ENCODE measurements around the gene HYLS1. TPM values are rescaled to one million over a fixed set of nuclear protein-coding genes. Genes with fewer than 3 reads are reported as not detected.

HYLS1 gene
- total RNA-seq, 1 experiment from 2014 or later, result 16.7 TPM

GRCh38 chr11:125946712-125947418 is 59.4 kb downstream of the HYLS1 start:
- H4K20me1 ChIP-seq (ENCODE audit: insufficient read depth), result no peaks in the 10 kb centered on the region
- H3F3A ChIP-seq (ENCODE audit: insufficient read depth, low read depth), result no peaks in the 10 kb centered on the region
- no peak overlapping the region for H3K4me3 ChIP-seq
- no peaks in the 10 kb centered on the region for H3K9me3 ChIP-seq (ENCODE audit: insufficient read depth, low read depth)
- H3K4me1 ChIP-seq (replicated peaks; ENCODE audit: insufficient read depth), result no peaks in the 10 kb centered on the region
- H3K9me2 ChIP-seq (ENCODE audit: insufficient read depth), result no peaks in the 10 kb centered on the region
- H3K4me2 ChIP-seq, result no peak overlapping the region
- ChIA-PET POLR2A (ENCODE audit: unreplicated experiment) (interaction anchor here (0.6 kb wide), 1 partner anchor 36 kb away, joined by 6 read pairs; no protein-coding TSS in a partner anchor), CTCF (no interaction called here)
- TF ChIP-seq CTCF (conservative IDR thresholded peaks at IDR 0.05) (no peak), EZH2 (IDR thresholded peaks at IDR 0.05; ENCODE audit: low read depth) (no peak)
- BruUV-seq (replicated peaks), result no TSS peak
- no peak overlapping the region for H3K27ac ChIP-seq
- no peak for DNase-seq
- H3K27me3 ChIP-seq (ENCODE audit: insufficient read depth, low read depth), result no peaks in the 10 kb centered on the region
- H2AFZ ChIP-seq, result no peak overlapping the region
- no peaks in the 10 kb centered on the region for H3K79me2 ChIP-seq (ENCODE audit: low read depth)
- H3K36me3 ChIP-seq (ENCODE audit: low read depth), result no peaks in the 10 kb centered on the region
- intact Hi-C loops (cut with micrococcal nuclease; ENCODE audit: unreplicated experiment), result no loop called here

- no peak for TF ChIP-seq CTCF (conservative IDR thresholded peaks at IDR 0.05)
- TF ChIP-seq EZH2 (IDR thresholded peaks at IDR 0.05; ENCODE audit: low read depth), result no peak
- BruUV-seq (replicated peaks), result no TSS peak
- no peak overlapping the region for H3K4me3 ChIP-seq
These were observed 60.2 kb downstream of the HYLS1 start for GRCh38 chr11:125947419-125948277.

GRCh38 chr11:125948278-125949051 is 61.0 kb downstream of the HYLS1 start:
- H3K36me3 ChIP-seq (ENCODE audit: low read depth), result no peaks in the 10 kb centered on the region
- H3K79me2 ChIP-seq (ENCODE audit: low read depth), result no peaks in the 10 kb centered on the region
- POLR2A ChIA-PET (ENCODE audit: unreplicated experiment), result no interaction called here
- BruUV-seq (replicated peaks), result no TSS peak
- H3K4me3 ChIP-seq, result no peak overlapping the region
- H3F3A ChIP-seq (ENCODE audit: insufficient read depth, low read depth), result no peaks in the 10 kb centered on the region
- CTCF ChIA-PET, result no interaction called here
- TF ChIP-seq EZH2 (IDR thresholded peaks at IDR 0.05; ENCODE audit: low read depth) (no peak), CTCF (conservative IDR thresholded peaks at IDR 0.05) (no peak)
- no peaks in the 10 kb centered on the region for H3K27me3 ChIP-seq (ENCODE audit: insufficient read depth, low read depth)
- H3K9me2 ChIP-seq (ENCODE audit: insufficient read depth), result no peaks in the 10 kb centered on the region
- H3K4me2 ChIP-seq, result no peak overlapping the region
- no peak for DNase-seq
- H3K9me3 ChIP-seq (ENCODE audit: insufficient read depth, low read depth), result no peaks in the 10 kb centered on the region
- H4K20me1 ChIP-seq (ENCODE audit: insufficient read depth), result no peaks in the 10 kb centered on the region
- H3K4me1 ChIP-seq (replicated peaks; ENCODE audit: insufficient read depth), result no peaks in the 10 kb centered on the region
- intact Hi-C loops (cut with micrococcal nuclease; ENCODE audit: unreplicated experiment), result no loop called here
- H3K27ac ChIP-seq, result no peak overlapping the region
- no peak overlapping the region for H2AFZ ChIP-seq

More at GRCh38 chr11:125947419-125948277, 60.2 kb downstream of the HYLS1 start:
- CTCF ChIA-PET, result no interaction called here
- intact Hi-C loops (cut with micrococcal nuclease; ENCODE audit: unreplicated experiment), result no loop called here
- Histone ChIP-seq H3F3A (ENCODE audit: insufficient read depth, low read depth) (no peaks in the 10 kb centered on the region), H3K4me2 (no peak overlapping the region), H2AFZ (no peak overlapping the region), H3K79me2 (ENCODE audit: low read depth) (no peaks in the 10 kb centered on the region), H3K27ac (no peak overlapping the region), H4K20me1 (ENCODE audit: insufficient read depth) (no peaks in the 10 kb centered on the region), H3K9me3 (ENCODE audit: insufficient read depth, low read depth) (no peaks in the 10 kb centered on the region), H3K9me2 (ENCODE audit: insufficient read depth) (no peaks in the 10 kb centered on the region), H3K36me3 (ENCODE audit: low read depth) (no peaks in the 10 kb centered on the region), H3K27me3 (ENCODE audit: insufficient read depth, low read depth) (no peaks in the 10 kb centered on the region), H3K4me1 (replicated peaks; ENCODE audit: insufficient read depth) (no peaks in the 10 kb centered on the region)
- no peak for DNase-seq
- POLR2A ChIA-PET (ENCODE audit: unreplicated experiment), result interaction anchor here (0.7 kb wide), 1 partner anchor 14 kb away, joined by 9 read pairs; no protein-coding TSS in a partner anchor
